AG20443 (cell line): Measurements from ENCODE around the gene BCL2L1.

Experiments used
- DNase-seq: peaks from one replicate; pipeline ENCODE4 v3.0.0; 2012; ENCODE audit warnings: low spot score, mixed read lengths

BCL2L1 gene

DNA sequence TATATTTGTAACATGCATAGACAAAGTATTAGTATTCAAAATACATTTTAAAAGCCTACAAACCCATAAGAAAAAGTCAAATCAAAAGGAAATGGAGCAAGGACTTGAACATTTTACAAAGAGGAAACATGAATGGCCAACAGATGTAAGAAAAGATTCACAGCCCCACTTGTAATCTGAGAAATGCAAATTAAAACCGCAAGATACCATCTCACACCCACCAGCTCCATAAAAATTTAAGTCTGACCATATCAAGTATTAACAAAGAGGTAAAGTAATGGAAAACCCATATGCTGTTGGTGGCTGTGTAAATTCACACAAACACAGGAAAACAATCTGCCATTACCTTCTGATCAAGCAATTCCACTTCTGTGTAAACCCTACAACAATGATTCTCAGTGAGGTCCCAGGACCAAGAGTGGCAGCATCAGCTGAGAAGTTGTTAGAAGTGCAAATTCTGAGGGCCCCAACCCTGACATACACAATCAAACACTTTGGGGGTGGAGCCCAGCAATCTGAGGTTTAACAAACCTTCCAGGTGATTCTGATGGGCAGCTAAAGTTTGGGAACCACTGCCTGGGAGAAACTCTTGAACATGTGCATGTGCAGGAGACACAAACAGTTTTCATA is 30.9 kb downstream of the BCL2L1 start:
- peak; percentile 37 for DNase-seq

DNA sequence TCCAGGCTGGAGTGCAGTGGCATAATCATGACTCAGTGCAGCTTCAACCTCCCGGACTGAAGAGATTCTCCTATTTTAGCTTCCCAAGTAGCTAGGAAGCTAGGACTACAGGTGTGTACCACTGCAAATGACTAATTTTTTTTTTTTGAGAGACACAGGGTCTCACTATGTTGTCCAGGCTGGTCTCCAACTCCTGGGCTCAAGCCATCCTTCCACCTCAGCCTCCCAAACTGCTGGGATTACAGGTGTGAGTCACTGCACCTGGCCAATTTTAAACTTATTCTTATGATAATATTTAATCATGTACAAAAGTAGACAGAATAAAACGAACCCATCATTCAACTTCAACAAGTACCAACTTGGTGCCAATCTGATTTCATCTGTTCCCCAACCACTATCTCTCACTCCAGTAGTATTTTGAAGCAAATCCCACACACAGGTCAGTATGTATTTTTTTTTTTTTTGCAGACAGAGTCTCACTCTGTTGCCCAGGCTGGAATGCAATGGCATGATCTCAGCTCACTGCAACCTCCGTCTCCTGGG is 32.5 kb downstream of the BCL2L1 start:
- DNase-seq: no peak

GRCh38 chr20:31689141-31689540 is 33.5 kb downstream of the BCL2L1 start:
- no peak for DNase-seq

GRCh38 chr20:31687777-31688176 is 34.9 kb downstream of the BCL2L1 start:
- no peak for DNase-seq

- no peak for DNase-seq
Measured at GRCh38 chr20:31685853-31686643, 36.6 kb downstream of the BCL2L1 start.

- no peak for DNase-seq
Measured at GRCh38 chr20:31684153-31685015, 38.3 kb downstream of the BCL2L1 start.

- no peak for DNase-seq
Measured at GRCh38 chr20:31682927-31683326, 39.7 kb downstream of the BCL2L1 start.

GRCh38 chr20:31682352-31682751 is 40.3 kb downstream of the BCL2L1 start:
- no peak for DNase-seq

- DNase-seq: no peak
Measured at GRCh38 chr20:31681769-31682168, 40.9 kb downstream of the BCL2L1 start.

- no peak for DNase-seq
Measured at GRCh38 chr20:31681128-31681727, 41.4 kb downstream of the BCL2L1 start.

DNA sequence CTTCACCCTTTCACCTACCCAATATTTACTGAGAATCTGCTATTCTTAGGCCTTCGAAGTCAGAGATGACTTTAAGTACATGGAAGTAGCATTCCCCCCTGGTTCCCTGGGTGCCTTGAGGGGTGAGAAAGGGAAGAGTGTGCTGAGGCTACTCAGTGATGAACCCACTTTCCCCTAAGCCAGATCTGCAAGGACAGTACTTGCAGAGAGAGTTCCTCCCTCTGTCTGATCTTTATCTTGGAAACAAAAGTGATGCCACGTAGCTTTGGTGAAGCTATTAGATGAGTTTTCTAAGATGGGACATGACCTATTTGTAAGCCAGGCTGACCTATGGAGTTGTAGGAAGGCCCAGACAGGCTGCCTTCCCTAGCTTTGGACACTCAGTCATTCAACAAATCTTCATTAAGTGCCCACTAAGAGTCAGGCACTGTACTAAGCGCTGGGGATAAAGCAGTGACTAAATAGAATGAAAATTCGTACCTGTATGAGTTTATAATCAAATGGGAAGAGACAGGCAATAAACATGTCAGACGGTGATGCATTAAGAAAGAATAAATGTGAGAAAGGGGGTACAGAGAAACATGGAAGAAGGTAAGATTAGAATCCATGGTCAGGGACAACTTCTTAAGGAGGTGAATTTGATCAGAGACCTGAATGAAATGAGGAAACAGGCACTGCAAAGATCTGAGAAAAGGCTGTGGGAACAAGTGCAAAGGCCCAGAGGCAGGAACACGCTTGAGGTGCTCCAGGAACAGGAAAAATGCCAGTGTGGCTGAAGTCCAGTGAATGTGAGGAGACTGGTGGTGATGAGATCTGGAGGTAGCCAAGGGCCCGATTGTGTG is 42.2 kb downstream of the BCL2L1 start:
- DNase-seq: no peak

GRCh38 chr20:31679357-31680285 is 43.0 kb downstream of the BCL2L1 start:
- DNase-seq: no peak

- DNase-seq: peak; percentile 47
Measured at GRCh38 chr20:31678389-31679356, 44.0 kb downstream of the BCL2L1 start.

DNA sequence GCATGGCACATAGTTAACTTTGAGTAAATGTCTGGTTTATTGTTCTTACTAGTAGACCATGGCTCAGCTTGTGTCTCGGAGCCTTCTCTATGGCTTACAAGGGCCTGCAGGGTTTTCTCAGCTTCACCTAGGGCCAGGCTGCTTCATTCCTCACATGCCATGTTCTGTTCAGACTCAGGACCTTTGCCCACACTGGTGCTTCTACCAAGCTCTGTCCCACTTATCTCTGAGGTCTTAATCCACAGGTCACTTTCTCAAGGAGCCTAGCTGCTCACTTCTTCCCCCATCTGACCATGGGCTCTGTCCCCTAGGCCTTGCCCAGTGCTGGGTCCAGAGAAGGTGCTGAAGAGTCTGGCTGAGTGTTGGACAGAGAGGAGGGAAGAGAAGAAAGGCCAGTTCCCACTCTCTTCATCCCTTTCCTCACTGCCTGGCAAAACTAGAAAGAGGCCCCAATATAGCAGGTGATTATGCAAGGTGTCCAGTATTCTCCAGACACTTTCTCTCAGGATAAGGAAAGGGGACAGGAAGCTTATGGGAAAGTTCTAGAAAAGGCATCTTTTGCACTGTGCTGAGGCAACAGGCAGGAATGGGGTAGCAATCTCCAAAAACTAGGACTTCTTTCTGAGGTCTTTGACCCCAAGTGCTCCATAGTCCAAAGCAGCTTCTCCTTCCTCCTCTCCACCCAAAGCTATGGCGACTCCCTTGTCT is 45.0 kb downstream of the BCL2L1 start:
- no peak for DNase-seq

DNA sequence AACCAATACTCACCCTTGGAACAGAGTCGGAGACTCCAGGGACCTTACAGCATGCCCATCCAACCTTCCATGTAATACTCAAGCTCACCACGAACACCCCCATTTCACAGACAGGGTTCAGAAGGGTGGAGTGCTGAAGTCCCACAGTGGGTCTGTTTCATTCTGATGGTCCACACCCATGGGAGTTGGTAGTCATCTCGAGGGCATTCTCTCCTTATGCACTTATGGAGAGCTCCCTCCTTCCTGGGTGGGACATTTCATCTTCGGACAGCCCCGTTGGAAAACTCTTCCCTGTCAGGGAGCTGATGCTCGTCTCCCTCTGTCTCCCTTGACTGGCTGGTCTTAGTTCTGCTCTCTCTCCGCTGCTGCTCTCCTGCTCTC is 46.1 kb downstream of the BCL2L1 start:
- DNase-seq: no peak

- DNase-seq: no peak
Measured at GRCh38 chr20:31675828-31676608, 46.6 kb downstream of the BCL2L1 start.
